Coronary artery (tissue), 2 donors: ENCODE data around the gene ACSF3.

Experiments
- DNase-seq: peaks from one replicate; pipeline ENCODE4 v3.0.0-alpha.2; 2017; ENCODE audit warnings: low spot score
- H3K27ac ChIP-seq, 2 donors: fragments of 200-600 bp; sonication (generic); one replicate each; pipeline ENCODE4 v1.5.1; 2016 to 2019
- H3K4me3 ChIP-seq: fragments of 200-600 bp; sonication (generic); 2 replicates; pipeline ENCODE4 v1.5.1; 2016; ENCODE audit warnings: mild to moderate bottlenecking, moderate library complexity
- CTCF ChIP-seq: fragments of 200-600 bp; sonication (generic); IDR thresholded peaks from one replicate; pipeline ENCODE4 v1.5.1; 2019; ENCODE audit warnings: antibody characterized with exemption

The ACSF3 gene

DNA sequence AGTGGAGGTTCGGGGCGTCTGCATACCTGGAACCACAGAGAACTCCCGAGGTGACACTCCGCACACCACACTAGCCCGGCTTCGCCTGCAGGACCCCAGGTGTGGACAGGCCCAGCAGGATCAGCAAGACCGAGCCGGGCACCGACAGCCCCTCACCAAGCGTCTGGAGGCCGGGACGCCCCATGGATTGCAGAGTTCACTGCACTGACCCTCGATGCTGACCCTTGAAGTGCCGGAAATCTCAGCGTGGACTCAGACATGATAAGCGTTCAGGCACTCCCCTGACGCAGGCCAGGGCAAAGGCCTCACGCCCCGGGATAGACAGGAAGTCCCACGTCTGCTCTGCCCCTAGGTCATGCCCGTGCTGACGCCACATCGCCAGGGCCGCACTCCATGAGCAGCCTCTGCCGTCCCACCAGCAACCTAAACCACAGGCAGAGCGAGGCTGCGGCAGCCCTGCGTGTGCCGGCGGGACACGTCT is 26.0 kb downstream of the ACSF3 start:
- no peak for TF ChIP-seq CTCF
- Histone ChIP-seq H3K4me3 (no peak overlapping the region), H3K27ac (no peak overlapping the region)
- no peak for DNase-seq

GRCh38 chr16:89120281-89120680 is 26.6 kb downstream of the ACSF3 start:
- no peak for DNase-seq
- Histone ChIP-seq H3K4me3 (no peak overlapping the region), H3K27ac (no peak overlapping the region)
- no peak for TF ChIP-seq CTCF

- DNase-seq = no peak
- Histone ChIP-seq H3K4me3 (no peak overlapping the region), H3K27ac (no peak overlapping the region)
- no peak for TF ChIP-seq CTCF
These were observed 27.3 kb downstream of the ACSF3 start for GRCh38 chr16:89120921-89121351.

DNA sequence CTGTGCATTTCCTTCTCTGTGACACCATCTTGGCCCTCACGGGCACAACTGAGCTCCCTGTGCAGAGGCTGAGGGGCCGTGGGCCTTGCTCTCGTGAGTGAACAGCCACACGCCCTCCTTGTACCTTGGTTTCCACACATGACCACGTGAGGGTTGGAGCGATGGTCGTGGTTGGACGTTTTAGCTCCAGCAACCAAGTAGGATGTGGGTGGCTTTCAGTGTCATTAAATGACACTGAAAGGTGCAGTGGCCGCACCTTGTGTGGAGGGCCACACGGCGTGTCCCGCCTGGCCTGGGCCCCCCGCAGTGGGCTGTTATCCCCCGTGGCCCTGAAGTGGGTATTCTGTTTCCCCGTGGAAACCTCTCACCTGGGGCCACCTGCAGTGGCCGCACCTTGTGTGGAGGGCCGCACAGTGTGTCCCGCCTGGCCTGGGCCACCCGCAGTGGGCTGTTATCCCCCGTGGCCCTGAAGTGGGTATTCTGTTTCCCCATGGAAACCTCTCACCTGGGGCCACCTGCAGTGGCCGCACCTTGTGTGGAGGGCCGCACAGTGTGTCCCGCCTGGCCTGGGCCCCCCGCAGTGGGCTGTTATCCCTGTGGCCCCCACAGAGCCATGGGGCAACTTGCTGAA is 28.2 kb downstream of the ACSF3 start:
- DNase-seq = no peak
- TF ChIP-seq CTCF = no peak
- Histone ChIP-seq H3K27ac (no peak overlapping the region), H3K4me3 (no peak overlapping the region)

DNA sequence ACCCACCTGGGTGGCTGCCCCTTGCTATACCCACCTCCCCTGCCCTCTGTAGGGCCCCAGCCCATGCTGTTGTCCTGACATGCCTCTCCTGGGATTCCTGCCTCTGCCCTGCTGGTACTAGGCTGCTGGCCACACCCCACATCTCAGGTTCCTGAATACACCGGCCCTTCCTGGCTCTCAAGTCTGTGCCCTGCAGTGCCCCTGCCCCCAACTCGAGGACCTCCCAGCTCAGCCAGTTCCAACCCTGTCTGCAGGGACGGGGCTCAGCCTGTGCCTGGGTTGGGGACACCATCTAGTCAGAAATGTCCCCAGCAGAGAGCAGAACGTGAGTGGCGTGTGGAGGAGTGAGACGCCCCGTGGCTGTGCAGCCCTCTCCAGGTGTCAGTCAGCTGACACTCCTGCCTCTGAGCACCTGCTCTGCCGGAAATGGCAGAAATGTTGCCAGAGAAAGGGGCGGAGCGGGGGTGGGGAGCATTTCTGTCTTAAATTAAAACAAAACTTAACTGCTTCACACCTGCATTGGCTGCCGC is 28.7 kb downstream of the ACSF3 start:
- Histone ChIP-seq H3K4me3 (no peak overlapping the region), H3K27ac (no peak overlapping the region)
- no peak for DNase-seq
- no peak for TF ChIP-seq CTCF

- DNase-seq = no peak
- H3K4me3 ChIP-seq = no peak overlapping the region
- no peak overlapping the region for H3K27ac ChIP-seq
- TF ChIP-seq CTCF = no peak
These were observed 29.6 kb downstream of the ACSF3 start for GRCh38 chr16:89123001-89123830.

DNA sequence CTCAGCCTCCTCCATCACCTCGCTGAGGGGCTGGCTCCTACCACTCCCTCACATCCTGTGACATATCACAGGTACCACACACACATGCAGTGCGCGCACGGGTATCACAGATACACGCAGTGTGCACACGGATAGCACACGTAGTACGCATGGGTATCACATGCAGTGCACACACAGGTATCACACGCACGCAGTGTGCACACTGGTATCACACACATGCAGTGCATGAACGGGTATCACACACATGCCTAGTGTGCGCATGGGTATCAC is 30.1 kb downstream of the ACSF3 start:
- Histone ChIP-seq H3K4me3 (no peak overlapping the region), H3K27ac (no peak overlapping the region)
- no peak for DNase-seq
- TF ChIP-seq CTCF = no peak
